ENCODE data around the gene MAPK1IP1L. TPM values are rescaled to one million over a fixed set of nuclear protein-coding genes. Genes with fewer than 3 reads are reported as not detected.
A peak's percentile ranks its signal among the peaks of the same experiment; 100 is the strongest.

The MAPK1IP1L gene
- total and polyA plus RNA-seq, 2 experiments from 2014 or later, result 72.4 to 162 TPM

GRCh38 chr14:55053018-55053417 lies 1.6 kb downstream of the MAPK1IP1L start:
- Mint-ChIP-seq H3K27ac (peak overlapping the region; percentile 100), H3K4me3 (peak overlapping the region; percentile 88), H3K9me3 (no peaks in the 10 kb centered on the region), H3K36me3 (ENCODE audit: low read depth) (peaks cover 40% of the 10 kb centered on the region; the same call in 2 of the 3 replicates), H3K27me3 (ENCODE audit: insufficient read depth, low read depth, poor library complexity) (no peaks in the 10 kb centered on the region), H3K4me1 (peaks cover 26% of the 10 kb centered on the region)
- Histone ChIP-seq H3K4me3 (peak overlapping the region; percentile 86), H3K27ac (ENCODE audit: low read depth) (peak overlapping the region; percentile 95; the same call in 1 of the 2 replicates), H2AFZ (no peak overlapping the region), H3K36me3 (ENCODE audit: insufficient read depth) (no peaks in the 10 kb centered on the region), H4K20me1 (replicated peaks; ENCODE audit: insufficient read depth) (peaks cover 25% of the 10 kb centered on the region), H3K79me2 (replicated peaks; ENCODE audit: insufficient read depth) (peaks cover 60% of the 10 kb centered on the region), H3K4me2 (peak overlapping the region; percentile 83), H3F3A (replicated peaks; ENCODE audit: low read depth) (peaks cover 4% of the 10 kb centered on the region; the same call in 1 of the 2 replicates), H3K9me2 (ENCODE audit: insufficient read depth) (no peaks in the 10 kb centered on the region), H3K4me1 (ENCODE audit: insufficient read depth) (peaks cover 17% of the 10 kb centered on the region), H3K27me3 (ENCODE audit: insufficient read depth) (no peaks in the 10 kb centered on the region)
- no peak for DNase-seq (ENCODE audit: low spot score)
- ATAC-seq, result no peak
- TF ChIP-seq JUNB (IDR thresholded peaks at IDR 0.05; ENCODE audit: unreplicated experiment) (no peak), EZH2phosphoT487 (IDR thresholded peaks at IDR 0.05; ENCODE audit: unreplicated experiment) (no peak)

DNA sequence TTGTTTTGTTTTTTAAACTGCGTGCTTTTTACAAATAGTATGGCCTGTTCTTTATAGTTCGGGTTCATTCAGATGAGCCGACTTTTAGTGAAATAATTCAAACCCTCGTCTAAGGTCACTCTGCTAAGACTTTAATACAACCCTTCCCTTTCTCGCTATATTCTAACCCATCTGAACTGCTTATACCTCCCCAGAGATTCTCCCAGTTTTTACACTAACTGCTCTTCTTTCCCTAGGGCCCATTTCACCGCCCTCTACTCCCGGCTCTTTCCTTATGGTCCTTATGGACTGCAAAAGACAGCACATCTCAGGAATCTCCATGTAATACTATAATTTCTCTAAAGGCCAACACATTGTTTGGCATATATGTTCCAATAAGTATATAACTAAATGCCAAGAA lies 2.1 kb downstream of the MAPK1IP1L start:
- TF ChIP-seq POLR2AphosphoS5 (IDR thresholded peaks at IDR 0.05; ENCODE audit: low read depth) (no peak), ZNF331 (CRISPR knock-in tag; IDR thresholded peaks at IDR 0.05; ENCODE audit: low read depth) (no peak)
- TF ChIP-seq, protein P1, sequence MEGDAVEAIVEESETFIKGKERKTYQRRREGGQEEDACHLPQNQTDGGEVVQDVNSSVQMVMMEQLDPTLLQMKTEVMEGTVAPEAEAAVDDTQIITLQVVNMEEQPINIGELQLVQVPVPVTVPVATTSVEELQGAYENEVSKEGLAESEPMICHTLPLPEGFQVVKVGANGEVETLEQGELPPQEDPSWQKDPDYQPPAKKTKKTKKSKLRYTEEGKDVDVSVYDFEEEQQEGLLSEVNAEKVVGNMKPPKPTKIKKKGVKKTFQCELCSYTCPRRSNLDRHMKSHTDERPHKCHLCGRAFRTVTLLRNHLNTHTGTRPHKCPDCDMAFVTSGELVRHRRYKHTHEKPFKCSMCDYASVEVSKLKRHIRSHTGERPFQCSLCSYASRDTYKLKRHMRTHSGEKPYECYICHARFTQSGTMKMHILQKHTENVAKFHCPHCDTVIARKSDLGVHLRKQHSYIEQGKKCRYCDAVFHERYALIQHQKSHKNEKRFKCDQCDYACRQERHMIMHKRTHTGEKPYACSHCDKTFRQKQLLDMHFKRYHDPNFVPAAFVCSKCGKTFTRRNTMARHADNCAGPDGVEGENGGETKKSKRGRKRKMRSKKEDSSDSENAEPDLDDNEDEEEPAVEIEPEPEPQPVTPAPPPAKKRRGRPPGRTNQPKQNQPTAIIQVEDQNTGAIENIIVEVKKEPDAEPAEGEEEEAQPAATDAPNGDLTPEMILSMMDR (conservative IDR thresholded peaks at IDR 0.05; ENCODE audit: low read depth in 2 of 2), result no peak
- peaks cover 45% of the 10 kb centered on the region; the same call in 2 of the 3 replicates for H3K36me3 Mint-ChIP-seq (ENCODE audit: low read depth)
- peak overlapping the region; percentile 95; the same call in 1 of the 2 replicates for H3K27ac ChIP-seq (ENCODE audit: low read depth)

DNA sequence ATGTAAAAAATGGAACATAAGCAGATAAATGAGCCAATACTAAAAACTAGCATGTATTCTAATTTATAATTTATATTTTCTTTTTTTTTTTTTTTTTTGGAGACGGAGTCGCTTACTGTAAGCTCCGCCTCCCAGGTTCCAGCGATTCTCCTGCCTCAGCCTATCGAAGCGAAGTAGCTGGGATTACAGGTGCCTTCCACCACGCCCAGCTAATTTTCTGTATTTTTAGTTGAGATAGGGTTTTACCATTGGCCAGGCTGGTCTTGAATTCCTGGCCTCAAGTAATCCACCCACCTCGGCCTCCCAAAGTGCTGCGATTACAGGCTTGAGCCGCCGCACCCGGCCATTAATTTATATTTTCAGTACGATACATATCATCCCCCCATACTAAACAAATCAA lies 2.7 kb downstream of the MAPK1IP1L start:
- no peaks in the 10 kb centered on the region for H3K9me3 Mint-ChIP-seq
- H3K79me2 ChIP-seq (replicated peaks; ENCODE audit: insufficient read depth), result peaks cover 71% of the 10 kb centered on the region
- H4K20me1 ChIP-seq (replicated peaks; ENCODE audit: insufficient read depth), result peaks cover 28% of the 10 kb centered on the region
- no peak overlapping the region for H3K4me3 ChIP-seq
- H3K27me3 ChIP-seq (ENCODE audit: insufficient read depth), result no peaks in the 10 kb centered on the region
- no peak overlapping the region for H3K27ac Mint-ChIP-seq
- TF ChIP-seq, protein P2, sequence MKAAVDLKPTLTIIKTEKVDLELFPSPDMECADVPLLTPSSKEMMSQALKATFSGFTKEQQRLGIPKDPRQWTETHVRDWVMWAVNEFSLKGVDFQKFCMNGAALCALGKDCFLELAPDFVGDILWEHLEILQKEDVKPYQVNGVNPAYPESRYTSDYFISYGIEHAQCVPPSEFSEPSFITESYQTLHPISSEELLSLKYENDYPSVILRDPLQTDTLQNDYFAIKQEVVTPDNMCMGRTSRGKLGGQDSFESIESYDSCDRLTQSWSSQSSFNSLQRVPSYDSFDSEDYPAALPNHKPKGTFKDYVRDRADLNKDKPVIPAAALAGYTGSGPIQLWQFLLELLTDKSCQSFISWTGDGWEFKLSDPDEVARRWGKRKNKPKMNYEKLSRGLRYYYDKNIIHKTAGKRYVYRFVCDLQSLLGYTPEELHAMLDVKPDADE (IDR thresholded peaks at IDR 0.05), result no peak
- no peak for TF ChIP-seq EZH2phosphoT487 (IDR thresholded peaks at IDR 0.05; ENCODE audit: unreplicated experiment)
- no peak overlapping the region for H3K27ac ChIP-seq (ENCODE audit: low read depth)
- ATAC-seq, result no peak
- peaks cover 26% of the 10 kb centered on the region for H3K4me1 Mint-ChIP-seq
- no peak overlapping the region for H2AFZ ChIP-seq
- H3K4me1 ChIP-seq (ENCODE audit: insufficient read depth), result peaks cover 17% of the 10 kb centered on the region
- no peaks in the 10 kb centered on the region for H3K9me2 ChIP-seq (ENCODE audit: insufficient read depth)
- 0 out of 3 replicates have a peak overlapping the region, but pooled peaks have one; percentile 14 for H3K4me3 Mint-ChIP-seq
- H3K36me3 Mint-ChIP-seq (ENCODE audit: low read depth), result peaks cover 45% of the 10 kb centered on the region; the same call in 2 of the 3 replicates
- no peaks in the 10 kb centered on the region for H3K27me3 Mint-ChIP-seq (ENCODE audit: insufficient read depth, low read depth, poor library complexity)
- H3K4me2 ChIP-seq, result no peak overlapping the region
- peaks cover 4% of the 10 kb centered on the region; the same call in 1 of the 2 replicates for H3F3A ChIP-seq (replicated peaks; ENCODE audit: low read depth)
- DNase-seq (ENCODE audit: low spot score), result peak; percentile 56
- no peaks in the 10 kb centered on the region for H3K36me3 ChIP-seq (ENCODE audit: insufficient read depth)

More for the DNA sequence above, 2.1 kb downstream of the MAPK1IP1L start:
- no peak for DNase-seq (ENCODE audit: low spot score)
- Mint-ChIP-seq H3K4me1 (peaks cover 26% of the 10 kb centered on the region), H3K9me3 (no peaks in the 10 kb centered on the region), H3K4me3 (peak overlapping the region; percentile 88), H3K27ac (peak overlapping the region; percentile 34), H3K27me3 (ENCODE audit: insufficient read depth, low read depth, poor library complexity) (no peaks in the 10 kb centered on the region)
- no peak for ATAC-seq
- H3K36me3 ChIP-seq (ENCODE audit: insufficient read depth), result no peaks in the 10 kb centered on the region
- peak overlapping the region; percentile 83 for H3K4me2 ChIP-seq
- no peak overlapping the region for H2AFZ ChIP-seq
- peaks cover 25% of the 10 kb centered on the region for H4K20me1 ChIP-seq (replicated peaks; ENCODE audit: insufficient read depth)
- H3K79me2 ChIP-seq (replicated peaks; ENCODE audit: insufficient read depth), result peaks cover 65% of the 10 kb centered on the region
- H3K4me1 ChIP-seq (ENCODE audit: insufficient read depth), result peaks cover 17% of the 10 kb centered on the region
- H3K27me3 ChIP-seq (ENCODE audit: insufficient read depth), result no peaks in the 10 kb centered on the region
- peaks cover 4% of the 10 kb centered on the region; the same call in 1 of the 2 replicates for H3F3A ChIP-seq (replicated peaks; ENCODE audit: low read depth)
- H3K9me2 ChIP-seq (ENCODE audit: insufficient read depth), result no peaks in the 10 kb centered on the region
- peak overlapping the region; percentile 86 for H3K4me3 ChIP-seq

Measured in GM23338 (cell line).